Nasal cavity respiratory epithelium epithelial cell of viscerocranial mucosa (primary cell): ENCODE results near the gene NF2. TPM values are rescaled to one million over a fixed set of nuclear protein-coding genes. Genes with fewer than 3 reads are reported as not detected.

Experiments
- total RNA-seq: library from RNA; depleted of rRNA; stranded (reverse); fragments of >200 nt; gene quantifications from 2 replicates; pipeline ENCODE4 v1.2.3, GENCODE V29; 2014

The NF2 gene
- total RNA-seq: 31.1 and 65.9 TPM in 2 replicates

GRCh38 chr22:29603358-29604075, at the start of gene NF2:
NF2 (plus strand) TSS chr22:29603633; CDS start chr22:29603999, 366 bp downstream.

GRCh38 chr22:29719899-29720645, 116.6 kb downstream of the NF2 start, which contains the start of gene CABP7:
CABP7 (plus strand) TSS chr22:29720003; CDS start chr22:29720425, 422 bp downstream.

Other genes starting within 250 kb of the NF2 start
- 43.4 and 90.3 TPM in 2 replicates for gene AP1B1, start 215.1 kb upstream of the NF2 start, total RNA-seq
- not detected in 2 replicates for gene RFPL1, start 165.1 kb upstream of the NF2 start, total RNA-seq
- 0.28 and 0.34 TPM in 2 replicates for gene NEFH, start 123.4 kb upstream of the NF2 start, total RNA-seq
- 47.2 and 50.4 TPM in 2 replicates for gene THOC5, start 49.9 kb upstream of the NF2 start, total RNA-seq
- gene NIPSNAP1, start 22.5 kb upstream of the NF2 start, total RNA-seq: 28.0 and 38.5 TPM in 2 replicates
- gene CABP7, start 116.4 kb downstream of the NF2 start, total RNA-seq: not detected in 2 replicates
- gene ZMAT5, start 163.4 kb downstream of the NF2 start, total RNA-seq: 12.8 and 26.3 TPM in 2 replicates
- 74.5 and 76.2 TPM in 2 replicates for gene UQCR10, start 163.7 kb downstream of the NF2 start, total RNA-seq
- gene ASCC2, start 234.6 kb downstream of the NF2 start, total RNA-seq: 29.4 and 66.0 TPM in 2 replicates